ENCODE data around the gene LTF.

DNA sequence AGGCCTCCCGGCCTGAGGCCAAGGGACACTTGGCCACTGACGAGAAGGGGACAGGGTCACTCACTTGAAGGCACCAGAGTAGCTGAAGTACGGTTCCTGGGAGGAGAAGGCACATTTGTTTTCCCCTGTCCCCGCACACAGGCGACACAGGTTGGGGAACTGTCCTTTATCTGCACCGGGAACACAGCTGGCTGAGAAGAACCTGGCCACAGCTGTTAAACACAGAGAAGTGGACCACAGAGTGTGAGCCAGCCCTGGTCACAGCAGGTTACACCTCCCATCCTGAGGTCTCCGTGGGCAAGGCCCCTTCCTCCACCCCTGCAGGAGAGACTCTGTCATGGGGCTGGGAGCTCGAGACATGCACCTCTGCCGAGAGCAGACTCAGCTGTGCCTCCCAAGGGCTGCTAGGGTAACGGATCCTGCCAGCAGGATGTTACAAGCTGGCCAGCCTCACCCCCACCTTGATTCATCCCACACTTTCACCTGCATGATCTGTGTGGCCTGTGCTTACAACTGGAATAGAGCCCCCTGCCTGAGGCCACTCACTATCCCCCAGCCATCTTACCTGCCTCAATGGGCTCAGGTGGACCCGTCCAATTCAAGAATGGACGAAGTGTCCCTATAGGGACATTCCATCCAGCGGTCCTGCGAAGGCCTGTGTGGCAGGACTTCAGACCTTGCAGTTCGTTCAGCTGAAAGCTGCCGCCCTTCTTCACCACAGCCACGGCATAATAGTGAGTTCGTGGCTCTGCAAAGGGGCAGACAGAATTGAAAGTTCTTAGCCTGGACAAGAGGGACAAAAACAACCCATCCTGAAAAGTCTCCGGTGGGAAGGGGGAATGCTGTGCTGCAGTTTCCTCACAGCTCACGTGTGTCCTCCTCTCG is 9.2 kb downstream of the LTF start:
- TF ChIP-seq EZH2 (IDR thresholded peaks at IDR 0.05; ENCODE audit: borderline replicate concordance, insufficient read depth, low read depth, low read length, poor library complexity, severe bottlenecking) (no peak), CTCF (IDR thresholded peaks at IDR 0.05) (no peak)
